ENCODE results near the gene BBS9.

The BBS9 gene

DNA sequence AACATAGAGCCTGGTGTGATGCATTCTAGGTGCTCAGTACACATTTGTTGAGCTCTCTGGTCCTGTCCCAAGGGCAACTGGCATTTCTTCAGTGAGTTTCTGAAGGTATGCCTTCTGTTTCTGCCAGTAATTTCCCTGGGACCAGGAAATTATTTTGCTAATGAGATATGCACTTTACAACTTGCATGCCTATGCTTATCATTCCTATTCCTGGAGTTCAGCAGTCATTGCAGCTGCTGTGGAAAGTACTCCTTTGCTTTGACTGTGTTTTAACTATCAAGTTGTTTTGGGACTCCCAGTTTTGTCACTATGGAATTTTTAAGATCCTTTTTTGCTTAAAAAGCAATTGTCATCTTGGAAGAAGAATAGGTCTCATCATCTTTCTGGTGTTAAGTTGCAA is 283.0 kb downstream of the BBS9 start:
- Histone ChIP-seq H3K4me1 (ENCODE audit: low read length) (no peaks in the 10 kb centered on the region), H4K20me1 (ENCODE audit: insufficient read depth, low read length) (no peaks in the 10 kb centered on the region), H2AFZ (ENCODE audit: low read depth, low read length) (no peak overlapping the region), H3K9ac (ENCODE audit: low read length) (no peak overlapping the region), H3K4me3 (ENCODE audit: low read length) (no peak overlapping the region), H3K27ac (ENCODE audit: low read length) (no peak overlapping the region), H3K79me2 (ENCODE audit: low read length) (no peaks in the 10 kb centered on the region), H3K36me3 (replicated peaks; ENCODE audit: low read depth, low read length) (no peaks in the 10 kb centered on the region), H3K27me3 (ENCODE audit: low read depth, low read length) (no peaks in the 10 kb centered on the region), H3K9me3 (ENCODE audit: insufficient read depth, low read length) (no peaks in the 10 kb centered on the region), H3K4me2 (ENCODE audit: low read length) (no peak overlapping the region)
- TF ChIP-seq, protein P1, sequence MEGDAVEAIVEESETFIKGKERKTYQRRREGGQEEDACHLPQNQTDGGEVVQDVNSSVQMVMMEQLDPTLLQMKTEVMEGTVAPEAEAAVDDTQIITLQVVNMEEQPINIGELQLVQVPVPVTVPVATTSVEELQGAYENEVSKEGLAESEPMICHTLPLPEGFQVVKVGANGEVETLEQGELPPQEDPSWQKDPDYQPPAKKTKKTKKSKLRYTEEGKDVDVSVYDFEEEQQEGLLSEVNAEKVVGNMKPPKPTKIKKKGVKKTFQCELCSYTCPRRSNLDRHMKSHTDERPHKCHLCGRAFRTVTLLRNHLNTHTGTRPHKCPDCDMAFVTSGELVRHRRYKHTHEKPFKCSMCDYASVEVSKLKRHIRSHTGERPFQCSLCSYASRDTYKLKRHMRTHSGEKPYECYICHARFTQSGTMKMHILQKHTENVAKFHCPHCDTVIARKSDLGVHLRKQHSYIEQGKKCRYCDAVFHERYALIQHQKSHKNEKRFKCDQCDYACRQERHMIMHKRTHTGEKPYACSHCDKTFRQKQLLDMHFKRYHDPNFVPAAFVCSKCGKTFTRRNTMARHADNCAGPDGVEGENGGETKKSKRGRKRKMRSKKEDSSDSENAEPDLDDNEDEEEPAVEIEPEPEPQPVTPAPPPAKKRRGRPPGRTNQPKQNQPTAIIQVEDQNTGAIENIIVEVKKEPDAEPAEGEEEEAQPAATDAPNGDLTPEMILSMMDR (IDR thresholded peaks at IDR 0.05; ENCODE audit: low read depth, low read length), result no peak
- TF ChIP-seq EZH2phosphoT487 (IDR thresholded peaks at IDR 0.05; ENCODE audit: low read depth), result no peak

DNA sequence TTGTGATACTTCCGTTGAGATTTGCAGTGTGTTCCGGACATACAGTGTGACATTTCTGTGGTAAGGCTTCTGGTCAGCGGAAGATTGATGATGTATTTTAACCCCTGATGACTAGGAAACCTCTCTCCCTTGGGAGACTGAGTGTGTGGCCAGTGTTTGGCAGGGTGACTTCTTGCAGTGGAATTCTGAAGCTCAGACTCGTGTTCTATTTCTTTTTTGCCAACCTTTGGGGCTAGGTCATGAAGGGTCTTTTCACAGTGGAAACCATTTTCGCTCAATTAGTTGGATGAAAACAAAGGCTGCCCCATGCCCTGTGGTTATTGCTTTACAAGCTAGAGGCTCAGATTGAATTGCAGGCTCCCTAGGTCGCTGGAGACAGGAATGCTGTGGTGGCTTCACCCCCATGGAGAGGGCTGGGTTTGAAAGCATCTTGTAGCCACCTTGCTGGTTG is 288.9 kb downstream of the BBS9 start:
- H3K4me2 ChIP-seq (ENCODE audit: low read length), result no peak overlapping the region
- no peak overlapping the region for H3K4me3 ChIP-seq (ENCODE audit: low read length)
- H3K79me2 ChIP-seq (ENCODE audit: low read length), result no peaks in the 10 kb centered on the region
- no peaks in the 10 kb centered on the region for H3K9me3 ChIP-seq (ENCODE audit: insufficient read depth, low read length)
- peaks cover 6% of the 10 kb centered on the region for H3K4me1 ChIP-seq (ENCODE audit: low read length)
- no peaks in the 10 kb centered on the region for H3K36me3 ChIP-seq (replicated peaks; ENCODE audit: low read depth, low read length)
- no peak overlapping the region for H3K27ac ChIP-seq (ENCODE audit: low read length)
- no peak for TF ChIP-seq EZH2phosphoT487 (IDR thresholded peaks at IDR 0.05; ENCODE audit: low read depth)
- TF ChIP-seq, protein P1 (IDR thresholded peaks at IDR 0.05; ENCODE audit: low read depth, low read length), result no peak
- no peaks in the 10 kb centered on the region for H3K27me3 ChIP-seq (ENCODE audit: low read depth, low read length)
- no peak overlapping the region for H2AFZ ChIP-seq (ENCODE audit: low read depth, low read length)
- no peaks in the 10 kb centered on the region for H4K20me1 ChIP-seq (ENCODE audit: insufficient read depth, low read length)
- H3K9ac ChIP-seq (ENCODE audit: low read length), result no peak overlapping the region

DNA sequence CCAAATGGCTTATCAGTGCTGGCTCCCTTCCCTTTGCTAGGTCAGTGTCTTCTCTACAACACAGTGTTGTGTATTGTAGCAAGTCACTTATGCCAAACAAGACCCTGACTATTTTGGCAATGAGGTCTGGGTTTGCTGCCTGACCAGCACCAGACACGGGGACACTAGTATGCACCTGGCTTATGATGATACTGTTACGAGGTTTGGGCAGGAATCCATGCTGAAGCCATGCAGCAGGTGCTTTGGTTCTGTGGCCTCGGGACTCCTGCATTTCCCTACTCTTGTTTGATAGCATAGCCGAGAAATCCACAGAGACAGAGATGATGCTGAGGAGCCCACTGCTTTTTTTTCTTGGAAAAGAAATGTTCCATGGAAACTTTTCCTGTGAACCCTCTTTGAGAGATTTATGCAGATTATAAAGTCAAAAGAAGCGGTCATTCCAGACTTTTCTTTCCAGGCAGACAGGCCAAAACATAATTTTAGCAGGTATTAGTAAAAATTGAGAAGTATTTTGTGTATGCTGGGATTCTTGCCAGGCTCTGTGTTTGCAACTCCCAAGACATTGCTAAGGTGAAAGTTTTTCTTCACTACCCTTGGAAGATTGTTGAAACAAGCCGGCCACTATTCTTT is 291.1 kb downstream of the BBS9 start:
- peaks cover 23% of the 10 kb centered on the region for H3K4me1 ChIP-seq (ENCODE audit: low read length)
- H3K4me2 ChIP-seq (ENCODE audit: low read length), result no peak overlapping the region
- no peak overlapping the region for H3K4me3 ChIP-seq (ENCODE audit: low read length)
- H3K9ac ChIP-seq (ENCODE audit: low read length), result no peak overlapping the region
- H3K79me2 ChIP-seq (ENCODE audit: low read length), result no peaks in the 10 kb centered on the region
- H2AFZ ChIP-seq (ENCODE audit: low read depth, low read length), result no peak overlapping the region
- H4K20me1 ChIP-seq (ENCODE audit: insufficient read depth, low read length), result no peaks in the 10 kb centered on the region
- H3K36me3 ChIP-seq (replicated peaks; ENCODE audit: low read depth, low read length), result no peaks in the 10 kb centered on the region
- H3K27me3 ChIP-seq (ENCODE audit: low read depth, low read length), result no peaks in the 10 kb centered on the region
- H3K9me3 ChIP-seq (ENCODE audit: insufficient read depth, low read length), result no peaks in the 10 kb centered on the region
- no peak for TF ChIP-seq EZH2phosphoT487 (IDR thresholded peaks at IDR 0.05; ENCODE audit: low read depth)
- TF ChIP-seq, protein P1 (IDR thresholded peaks at IDR 0.05; ENCODE audit: low read depth, low read length), result no peak
- H3K27ac ChIP-seq (ENCODE audit: low read length), result no peak overlapping the region

DNA sequence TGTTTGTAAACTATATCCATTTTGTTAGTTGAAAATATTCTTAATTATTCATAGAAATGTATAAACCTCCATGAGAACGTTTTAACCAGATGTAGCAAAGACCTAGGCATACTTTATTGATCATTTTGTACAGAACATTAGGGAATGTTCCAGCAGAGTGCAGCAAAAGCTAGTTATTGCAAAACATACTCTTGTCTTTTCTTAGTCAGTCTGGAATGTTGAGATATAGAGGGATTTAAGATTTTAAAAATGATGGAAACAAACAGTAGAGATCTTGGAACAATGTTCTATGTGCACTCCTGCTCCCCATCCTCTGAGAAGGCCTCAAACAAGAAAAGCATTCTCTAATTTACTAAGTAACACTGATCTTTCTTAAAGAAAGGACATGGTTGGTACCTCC is 292.1 kb downstream of the BBS9 start:
- Histone ChIP-seq H3K27me3 (ENCODE audit: low read depth, low read length) (no peaks in the 10 kb centered on the region), H3K4me2 (ENCODE audit: low read length) (no peak overlapping the region), H3K4me3 (ENCODE audit: low read length) (no peak overlapping the region), H3K4me1 (ENCODE audit: low read length) (peaks cover 23% of the 10 kb centered on the region), H3K9me3 (ENCODE audit: insufficient read depth, low read length) (no peaks in the 10 kb centered on the region), H3K27ac (ENCODE audit: low read length) (no peak overlapping the region), H3K9ac (ENCODE audit: low read length) (no peak overlapping the region), H2AFZ (ENCODE audit: low read depth, low read length) (no peak overlapping the region), H4K20me1 (ENCODE audit: insufficient read depth, low read length) (no peaks in the 10 kb centered on the region), H3K79me2 (ENCODE audit: low read length) (no peaks in the 10 kb centered on the region), H3K36me3 (replicated peaks; ENCODE audit: low read depth, low read length) (no peaks in the 10 kb centered on the region)
- no peak for TF ChIP-seq EZH2phosphoT487 (IDR thresholded peaks at IDR 0.05; ENCODE audit: low read depth)
- TF ChIP-seq, protein P1 (IDR thresholded peaks at IDR 0.05; ENCODE audit: low read depth, low read length), result no peak

All from OCI-LY3 (cell line).